Measurements from ENCODE around the gene RBFOX2. TPM values are rescaled to one million over a fixed set of nuclear protein-coding genes. Genes with fewer than 3 reads are reported as not detected.

RBFOX2 gene
- total and polyA plus RNA-seq, 2 of the 13 experiments (the other 11 are each of a cell fraction or from before 2014, with no cell fraction given): 37.3 to 40.4 TPM

- no peak for TF ChIP-seq ZBTB34 (CRISPR knock-in tag; IDR thresholded peaks at IDR 0.05)
- TF ChIP-seq ZKSCAN1 (IDR thresholded peaks at IDR 0.05; ENCODE audit: low read length): no peak
- TF ChIP-seq CEBPB (IDR thresholded peaks at IDR 0.05; ENCODE audit: borderline replicate concordance, low read depth, low read length): peak; percentile 83
- no peak for TF ChIP-seq ZNF724P (CRISPR knock-in tag; IDR thresholded peaks at IDR 0.05; ENCODE audit: borderline replicate concordance)
- TF ChIP-seq, protein P1, sequence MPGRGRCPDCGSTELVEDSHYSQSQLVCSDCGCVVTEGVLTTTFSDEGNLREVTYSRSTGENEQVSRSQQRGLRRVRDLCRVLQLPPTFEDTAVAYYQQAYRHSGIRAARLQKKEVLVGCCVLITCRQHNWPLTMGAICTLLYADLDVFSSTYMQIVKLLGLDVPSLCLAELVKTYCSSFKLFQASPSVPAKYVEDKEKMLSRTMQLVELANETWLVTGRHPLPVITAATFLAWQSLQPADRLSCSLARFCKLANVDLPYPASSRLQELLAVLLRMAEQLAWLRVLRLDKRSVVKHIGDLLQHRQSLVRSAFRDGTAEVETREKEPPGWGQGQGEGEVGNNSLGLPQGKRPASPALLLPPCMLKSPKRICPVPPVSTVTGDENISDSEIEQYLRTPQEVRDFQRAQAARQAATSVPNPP (CRISPR knock-in tag; IDR thresholded peaks at IDR 0.05): no peak
- no peak for TF ChIP-seq ARNT (IDR thresholded peaks at IDR 0.05)
- TF ChIP-seq SATB2 (CRISPR knock-in tag; IDR thresholded peaks at IDR 0.05): no peak
- TF ChIP-seq, protein P2, sequence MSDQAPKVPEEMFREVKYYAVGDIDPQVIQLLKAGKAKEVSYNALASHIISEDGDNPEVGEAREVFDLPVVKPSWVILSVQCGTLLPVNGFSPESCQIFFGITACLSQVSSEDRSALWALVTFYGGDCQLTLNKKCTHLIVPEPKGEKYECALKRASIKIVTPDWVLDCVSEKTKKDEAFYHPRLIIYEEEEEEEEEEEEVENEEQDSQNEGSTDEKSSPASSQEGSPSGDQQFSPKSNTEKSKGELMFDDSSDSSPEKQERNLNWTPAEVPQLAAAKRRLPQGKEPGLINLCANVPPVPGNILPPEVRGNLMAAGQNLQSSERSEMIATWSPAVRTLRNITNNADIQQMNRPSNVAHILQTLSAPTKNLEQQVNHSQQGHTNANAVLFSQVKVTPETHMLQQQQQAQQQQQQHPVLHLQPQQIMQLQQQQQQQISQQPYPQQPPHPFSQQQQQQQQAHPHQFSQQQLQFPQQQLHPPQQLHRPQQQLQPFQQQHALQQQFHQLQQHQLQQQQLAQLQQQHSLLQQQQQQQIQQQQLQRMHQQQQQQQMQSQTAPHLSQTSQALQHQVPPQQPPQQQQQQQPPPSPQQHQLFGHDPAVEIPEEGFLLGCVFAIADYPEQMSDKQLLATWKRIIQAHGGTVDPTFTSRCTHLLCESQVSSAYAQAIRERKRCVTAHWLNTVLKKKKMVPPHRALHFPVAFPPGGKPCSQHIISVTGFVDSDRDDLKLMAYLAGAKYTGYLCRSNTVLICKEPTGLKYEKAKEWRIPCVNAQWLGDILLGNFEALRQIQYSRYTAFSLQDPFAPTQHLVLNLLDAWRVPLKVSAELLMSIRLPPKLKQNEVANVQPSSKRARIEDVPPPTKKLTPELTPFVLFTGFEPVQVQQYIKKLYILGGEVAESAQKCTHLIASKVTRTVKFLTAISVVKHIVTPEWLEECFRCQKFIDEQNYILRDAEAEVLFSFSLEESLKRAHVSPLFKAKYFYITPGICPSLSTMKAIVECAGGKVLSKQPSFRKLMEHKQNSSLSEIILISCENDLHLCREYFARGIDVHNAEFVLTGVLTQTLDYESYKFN (CRISPR knock-in tag; conservative IDR thresholded peaks at IDR 0.05): peak; percentile 96
- no peak for TF ChIP-seq ZNF329 (CRISPR knock-in tag; IDR thresholded peaks at IDR 0.05; ENCODE audit: low read depth)
- no peak for TF ChIP-seq MXD4 (CRISPR knock-in tag; IDR thresholded peaks at IDR 0.05)
- TF ChIP-seq, protein P3, sequence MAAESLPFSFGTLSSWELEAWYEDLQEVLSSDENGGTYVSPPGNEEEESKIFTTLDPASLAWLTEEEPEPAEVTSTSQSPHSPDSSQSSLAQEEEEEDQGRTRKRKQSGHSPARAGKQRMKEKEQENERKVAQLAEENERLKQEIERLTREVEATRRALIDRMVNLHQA (CRISPR knock-in tag; IDR thresholded peaks at IDR 0.05): no peak
- TF ChIP-seq, protein P4, sequence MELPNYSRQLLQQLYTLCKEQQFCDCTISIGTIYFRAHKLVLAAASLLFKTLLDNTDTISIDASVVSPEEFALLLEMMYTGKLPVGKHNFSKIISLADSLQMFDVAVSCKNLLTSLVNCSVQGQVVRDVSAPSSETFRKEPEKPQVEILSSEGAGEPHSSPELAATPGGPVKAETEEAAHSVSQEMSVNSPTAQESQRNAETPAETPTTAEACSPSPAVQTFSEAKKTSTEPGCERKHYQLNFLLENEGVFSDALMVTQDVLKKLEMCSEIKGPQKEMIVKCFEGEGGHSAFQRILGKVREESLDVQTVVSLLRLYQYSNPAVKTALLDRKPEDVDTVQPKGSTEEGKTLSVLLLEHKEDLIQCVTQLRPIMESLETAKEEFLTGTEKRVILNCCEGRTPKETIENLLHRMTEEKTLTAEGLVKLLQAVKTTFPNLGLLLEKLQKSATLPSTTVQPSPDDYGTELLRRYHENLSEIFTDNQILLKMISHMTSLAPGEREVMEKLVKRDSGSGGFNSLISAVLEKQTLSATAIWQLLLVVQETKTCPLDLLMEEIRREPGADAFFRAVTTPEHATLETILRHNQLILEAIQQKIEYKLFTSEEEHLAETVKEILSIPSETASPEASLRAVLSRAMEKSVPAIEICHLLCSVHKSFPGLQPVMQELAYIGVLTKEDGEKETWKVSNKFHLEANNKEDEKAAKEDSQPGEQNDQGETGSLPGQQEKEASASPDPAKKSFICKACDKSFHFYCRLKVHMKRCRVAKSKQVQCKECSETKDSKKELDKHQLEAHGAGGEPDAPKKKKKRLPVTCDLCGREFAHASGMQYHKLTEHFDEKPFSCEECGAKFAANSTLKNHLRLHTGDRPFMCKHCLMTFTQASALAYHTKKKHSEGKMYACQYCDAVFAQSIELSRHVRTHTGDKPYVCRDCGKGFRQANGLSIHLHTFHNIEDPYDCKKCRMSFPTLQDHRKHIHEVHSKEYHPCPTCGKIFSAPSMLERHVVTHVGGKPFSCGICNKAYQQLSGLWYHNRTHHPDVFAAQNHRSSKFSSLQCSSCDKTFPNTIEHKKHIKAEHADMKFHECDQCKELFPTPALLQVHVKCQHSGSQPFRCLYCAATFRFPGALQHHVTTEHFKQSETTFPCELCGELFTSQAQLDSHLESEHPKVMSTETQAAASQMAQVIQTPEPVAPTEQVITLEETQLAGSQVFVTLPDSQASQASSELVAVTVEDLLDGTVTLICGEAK (IDR thresholded peaks at IDR 0.05): no peak
- TF ChIP-seq, protein P4 (CRISPR knock-in tag; IDR thresholded peaks at IDR 0.05): no peak
- no peak for TF ChIP-seq ZNF841 (CRISPR knock-in tag; IDR thresholded peaks at IDR 0.05; ENCODE audit: borderline replicate concordance)
- TF ChIP-seq ZNF616 (CRISPR knock-in tag; IDR thresholded peaks at IDR 0.05; ENCODE audit: low read depth): no peak
These were observed 204.4 kb downstream of the RBFOX2 start (continued) for GRCh38 chr22:35824256-35824655.
